ENCODE results near the gene HRC. TPM values are rescaled to one million over a fixed set of nuclear protein-coding genes. Genes with fewer than 3 reads are reported as not detected.

HRC gene
- total RNA-seq, 3 donors from 2014 or later = 0.73 to 1.9 (median 1.2) TPM

GRCh38 chr19:49157445-49158224 lies 2.4 kb upstream of the HRC start, which contains the start of gene TRPM4:
Gene TRPM4, plus strand, starts transcription at chr19:49157792. Its CDS starts 75 bp downstream, at chr19:49157867.
- DNase-seq (peak; percentile 93 to 98 (median 98)), ATAC-seq (peak; percentile 91)
- H3K4me1 ChIP-seq (ENCODE audit: low read depth) = peaks cover 25% of the 10 kb centered on the region
- TF ChIP-seq CTCF (IDR thresholded peaks at IDR 0.05) = no peak
- no peaks in the 10 kb centered on the region for H3K36me3 ChIP-seq (ENCODE audit: low read depth)
- intact Hi-C loops (cut with DNase I, micrococcal nuclease) = no loop called here
- no peaks in the 10 kb centered on the region for H3K9me3 ChIP-seq
- H3K4me3 ChIP-seq = peak within 1 kb of the TSS; percentile 64

- Histone ChIP-seq H3K4me1 (ENCODE audit: low read depth) (peaks cover 24% of the 10 kb centered on the region), H3K36me3 (ENCODE audit: low read depth) (no peaks in the 10 kb centered on the region), H3K4me3 (no peak overlapping the region), H3K9me3 (no peaks in the 10 kb centered on the region)
- no peak for TF ChIP-seq CTCF (IDR thresholded peaks at IDR 0.05)
- intact Hi-C loops (cut with DNase I, micrococcal nuclease) = no loop called here
- no peak for ATAC-seq
- no peak for DNase-seq
Observed at GRCh38 chr19:49155820-49156346, 687 bp upstream of the HRC start.

GRCh38 chr19:49154279-49154678 lies 917 bp downstream of the HRC start:
- ATAC-seq = no peak
- no peak for TF ChIP-seq CTCF (IDR thresholded peaks at IDR 0.05)
- no peak for DNase-seq
- no peak overlapping the region for H3K4me3 ChIP-seq
- no peaks in the 10 kb centered on the region for H3K36me3 ChIP-seq (ENCODE audit: low read depth)
- H3K9me3 ChIP-seq = no peaks in the 10 kb centered on the region
- intact Hi-C loops (cut with DNase I, micrococcal nuclease) = no loop called here
- peaks cover 9% of the 10 kb centered on the region for H3K4me1 ChIP-seq (ENCODE audit: low read depth)

- intact Hi-C loops (cut with DNase I, micrococcal nuclease) = no loop called here
- Histone ChIP-seq H3K9me3 (no peaks in the 10 kb centered on the region), H3K36me3 (ENCODE audit: low read depth) (no peaks in the 10 kb centered on the region), H3K4me3 (no peak overlapping the region), H3K4me1 (ENCODE audit: low read depth) (peaks cover 12% of the 10 kb centered on the region)
- ATAC-seq = no peak
- DNase-seq = no peak
- TF ChIP-seq CTCF (IDR thresholded peaks at IDR 0.05) = no peak
Observed at GRCh38 chr19:49153167-49153809, 1.9 kb downstream of the HRC start.

- Histone ChIP-seq H3K4me1 (ENCODE audit: low read depth) (peaks cover 12% of the 10 kb centered on the region), H3K36me3 (ENCODE audit: low read depth) (no peaks in the 10 kb centered on the region), H3K9me3 (no peaks in the 10 kb centered on the region), H3K4me3 (no peak overlapping the region)
- DNase-seq = no peak
- no peak for TF ChIP-seq CTCF (IDR thresholded peaks at IDR 0.05)
- no peak for ATAC-seq
- intact Hi-C loops (cut with DNase I, micrococcal nuclease) = no loop called here
Observed at GRCh38 chr19:49152119-49152550, 3.1 kb downstream of the HRC start.

All from mucosa of descending colon (tissue), 3 donors.